Measurements from ENCODE around the gene SFXN2. TPM values are rescaled to one million over a fixed set of nuclear protein-coding genes. Genes with fewer than 3 reads are reported as not detected.
"Not testable (repeated sequence)": the region's sequence is repeated elsewhere in the genome, so short reads cannot be mapped to it uniquely, and the experiment has no call there.

Gene SFXN2
- total RNA-seq, 1 experiment from 2014 or later: 10.2 TPM

GRCh38 chr10:102729029-102730026, 14.9 kb downstream of the SFXN2 start:
- H3K9me2 ChIP-seq (replicated peaks; ENCODE audit: insufficient read depth, low read length): no peaks in the 10 kb centered on the region
- H2AFZ ChIP-seq (ENCODE audit: low read length): no peak overlapping the region
- no peaks in the 10 kb centered on the region for H3K4me1 ChIP-seq (ENCODE audit: low read length)
- H3K36me3 ChIP-seq (ENCODE audit: insufficient read depth, low read length): peaks cover 22% of the 10 kb centered on the region; the same call in 1 of the 2 replicates
- H3K27ac ChIP-seq (ENCODE audit: low read length): no peak overlapping the region
- peak; percentile 54 for DNase-seq
- H3K4me3 ChIP-seq (ENCODE audit: low read length): no peak overlapping the region
- peaks cover 8% of the 10 kb centered on the region for H3K79me2 ChIP-seq (ENCODE audit: low read length)
- H3K9ac ChIP-seq (ENCODE audit: low read length): no peak overlapping the region
- H3K4me2 ChIP-seq (ENCODE audit: low read depth, low read length, poor library complexity, severe bottlenecking): no peak overlapping the region
- no peaks in the 10 kb centered on the region for H3K27me3 ChIP-seq (ENCODE audit: low read length)
- H4K20me1 ChIP-seq (ENCODE audit: insufficient read depth, low read depth, low read length): no peaks in the 10 kb centered on the region
- H3K9me3 ChIP-seq (ENCODE audit: low read length): no peaks in the 10 kb centered on the region

- peaks cover 21% of the 10 kb centered on the region; the same call in 1 of the 2 replicates for H3K36me3 ChIP-seq (ENCODE audit: insufficient read depth, low read length)
- no peaks in the 10 kb centered on the region for H3K9me3 ChIP-seq (ENCODE audit: low read length)
- H3K4me3 ChIP-seq (ENCODE audit: low read length): no peak overlapping the region
- no peaks in the 10 kb centered on the region for H3K4me1 ChIP-seq (ENCODE audit: low read length)
- no peaks in the 10 kb centered on the region for H3K9me2 ChIP-seq (replicated peaks; ENCODE audit: insufficient read depth, low read length)
- no peak overlapping the region for H3K27ac ChIP-seq (ENCODE audit: low read length)
- no peak overlapping the region for H2AFZ ChIP-seq (ENCODE audit: low read length)
- H3K79me2 ChIP-seq (ENCODE audit: low read length): no peaks in the 10 kb centered on the region
- H3K9ac ChIP-seq (ENCODE audit: low read length): no peak overlapping the region
- no peak for DNase-seq
- H4K20me1 ChIP-seq (ENCODE audit: insufficient read depth, low read depth, low read length): no peaks in the 10 kb centered on the region
- H3K27me3 ChIP-seq (ENCODE audit: low read length): no peaks in the 10 kb centered on the region
- H3K4me2 ChIP-seq (ENCODE audit: low read depth, low read length, poor library complexity, severe bottlenecking): no peak overlapping the region
These were observed 16.9 kb downstream of the SFXN2 start for GRCh38 chr10:102731222-102731800.

- Histone ChIP-seq H4K20me1 (ENCODE audit: insufficient read depth, low read depth, low read length) (no peaks in the 10 kb centered on the region), H3K27me3 (ENCODE audit: low read length) (no peaks in the 10 kb centered on the region), H3K9me3 (ENCODE audit: low read length) (no peaks in the 10 kb centered on the region), H3K36me3 (ENCODE audit: insufficient read depth, low read length) (peaks cover 18% of the 10 kb centered on the region; the same call in 1 of the 2 replicates), H3K4me3 (ENCODE audit: low read length) (no peak overlapping the region), H3K9ac (ENCODE audit: low read length) (no peak overlapping the region), H3K27ac (ENCODE audit: low read length) (no peak overlapping the region), H3K79me2 (ENCODE audit: low read length) (no peaks in the 10 kb centered on the region), H2AFZ (ENCODE audit: low read length) (no peak overlapping the region), H3K9me2 (replicated peaks; ENCODE audit: insufficient read depth, low read length) (no peaks in the 10 kb centered on the region), H3K4me1 (ENCODE audit: low read length) (no peaks in the 10 kb centered on the region), H3K4me2 (ENCODE audit: low read depth, low read length, poor library complexity, severe bottlenecking) (no peak overlapping the region)
- no peak for DNase-seq
These were observed 18.2 kb downstream of the SFXN2 start for GRCh38 chr10:102732661-102733060.

GRCh38 chr10:102735065-102735562, 20.7 kb downstream of the SFXN2 start:
- Histone ChIP-seq H4K20me1 (ENCODE audit: insufficient read depth, low read depth, low read length) (no peaks in the 10 kb centered on the region), H3K9ac (ENCODE audit: low read length) (no peak overlapping the region), H3K27me3 (ENCODE audit: low read length) (no peaks in the 10 kb centered on the region), H3K9me2 (replicated peaks; ENCODE audit: insufficient read depth, low read length) (no peaks in the 10 kb centered on the region), H3K4me3 (ENCODE audit: low read length) (no peak overlapping the region), H3K79me2 (ENCODE audit: low read length) (no peaks in the 10 kb centered on the region), H3K9me3 (ENCODE audit: low read length) (no peaks in the 10 kb centered on the region), H3K36me3 (ENCODE audit: insufficient read depth, low read length) (peaks cover 16% of the 10 kb centered on the region; the same call in 1 of the 2 replicates), H2AFZ (ENCODE audit: low read length) (no peak overlapping the region), H3K27ac (ENCODE audit: low read length) (no peak overlapping the region), H3K4me2 (ENCODE audit: low read depth, low read length, poor library complexity, severe bottlenecking) (no peak overlapping the region), H3K4me1 (ENCODE audit: low read length) (no peaks in the 10 kb centered on the region)
- DNase-seq: no peak

- no peak for DNase-seq
- Histone ChIP-seq H3K36me3 (ENCODE audit: insufficient read depth, low read length) (peaks cover 3% of the 10 kb centered on the region; the same call in 1 of the 2 replicates), H3K9ac (ENCODE audit: low read length) (no peak overlapping the region), H3K9me2 (replicated peaks; ENCODE audit: insufficient read depth, low read length) (no peaks in the 10 kb centered on the region), H3K27ac (ENCODE audit: low read length) (no peak overlapping the region), H4K20me1 (ENCODE audit: insufficient read depth, low read depth, low read length) (no peaks in the 10 kb centered on the region), H3K9me3 (ENCODE audit: low read length) (no peaks in the 10 kb centered on the region), H3K4me2 (ENCODE audit: low read depth, low read length, poor library complexity, severe bottlenecking) (no peak overlapping the region), H3K4me1 (ENCODE audit: low read length) (peaks cover 2% of the 10 kb centered on the region; the same call in 1 of the 2 replicates), H3K4me3 (ENCODE audit: low read length) (no peak overlapping the region), H3K79me2 (ENCODE audit: low read length) (no peaks in the 10 kb centered on the region), H3K27me3 (ENCODE audit: low read length) (no peaks in the 10 kb centered on the region), H2AFZ (ENCODE audit: low read length) (no peak overlapping the region)
These were observed 24.3 kb downstream of the SFXN2 start for GRCh38 chr10:102738692-102739121.

- no peak for DNase-seq
- no peak overlapping the region for H3K4me2 ChIP-seq (ENCODE audit: low read depth, low read length, poor library complexity, severe bottlenecking)
- H3K27me3 ChIP-seq (ENCODE audit: low read length): no peaks in the 10 kb centered on the region
- H2AFZ ChIP-seq (ENCODE audit: low read length): no peak overlapping the region
- no peak overlapping the region for H3K4me3 ChIP-seq (ENCODE audit: low read length)
- no peaks in the 10 kb centered on the region for H3K9me3 ChIP-seq (ENCODE audit: low read length)
- peaks cover 8% of the 10 kb centered on the region for H3K4me1 ChIP-seq (ENCODE audit: low read length)
- no peaks in the 10 kb centered on the region for H4K20me1 ChIP-seq (ENCODE audit: insufficient read depth, low read depth, low read length)
- H3K36me3 ChIP-seq (ENCODE audit: insufficient read depth, low read length): peaks cover 3% of the 10 kb centered on the region; the same call in 1 of the 2 replicates
- H3K9ac ChIP-seq (ENCODE audit: low read length): no peak overlapping the region
- no peaks in the 10 kb centered on the region for H3K9me2 ChIP-seq (replicated peaks; ENCODE audit: insufficient read depth, low read length)
- H3K27ac ChIP-seq (ENCODE audit: low read length): no peak overlapping the region
- peaks cover 14% of the 10 kb centered on the region for H3K79me2 ChIP-seq (ENCODE audit: low read length)
These were observed 25.8 kb downstream of the SFXN2 start for GRCh38 chr10:102740229-102740628.

DNA sequence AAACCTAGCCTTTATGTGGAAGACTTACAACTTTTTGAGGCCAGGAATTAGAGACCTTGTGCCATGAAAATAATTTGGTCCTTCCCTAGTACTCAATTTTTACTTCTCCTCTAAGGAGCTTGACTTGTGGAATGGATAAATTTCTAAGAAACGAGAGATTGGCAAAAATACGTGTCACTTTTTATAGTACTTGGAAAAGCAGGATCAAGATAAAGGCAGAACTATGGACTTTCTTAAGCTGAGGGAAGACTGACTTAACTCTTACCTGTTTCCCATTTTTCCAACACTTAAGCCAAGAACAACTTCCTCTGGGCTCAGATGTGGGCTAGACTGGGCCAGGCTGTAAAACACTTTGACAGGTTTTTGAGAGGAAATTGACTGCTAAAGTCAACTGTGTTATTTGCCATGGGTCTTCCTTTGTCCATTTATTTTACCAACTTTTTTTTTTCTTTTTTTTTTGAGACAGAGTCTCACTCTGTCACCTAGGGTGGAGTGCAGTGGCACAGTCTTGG, 27.3 kb downstream of the SFXN2 start:
- H3K4me1 ChIP-seq (ENCODE audit: low read length): peaks cover 15% of the 10 kb centered on the region
- H4K20me1 ChIP-seq (ENCODE audit: insufficient read depth, low read depth, low read length): no peaks in the 10 kb centered on the region
- peaks cover 29% of the 10 kb centered on the region for H3K79me2 ChIP-seq (ENCODE audit: low read length)
- no peak overlapping the region for H2AFZ ChIP-seq (ENCODE audit: low read length)
- H3K36me3 ChIP-seq (ENCODE audit: insufficient read depth, low read length): peaks cover 3% of the 10 kb centered on the region; the same call in 1 of the 2 replicates
- DNase-seq: no peak
- no peak overlapping the region for H3K27ac ChIP-seq (ENCODE audit: low read length)
- H3K9me3 ChIP-seq (ENCODE audit: low read length): no peaks in the 10 kb centered on the region
- H3K9ac ChIP-seq (ENCODE audit: low read length): no peak overlapping the region
- no peaks in the 10 kb centered on the region for H3K9me2 ChIP-seq (replicated peaks; ENCODE audit: insufficient read depth, low read length)
- no peak overlapping the region for H3K4me2 ChIP-seq (ENCODE audit: low read depth, low read length, poor library complexity, severe bottlenecking)
- no peak overlapping the region for H3K4me3 ChIP-seq (ENCODE audit: low read length)
- H3K27me3 ChIP-seq (ENCODE audit: low read length): no peaks in the 10 kb centered on the region

DNA sequence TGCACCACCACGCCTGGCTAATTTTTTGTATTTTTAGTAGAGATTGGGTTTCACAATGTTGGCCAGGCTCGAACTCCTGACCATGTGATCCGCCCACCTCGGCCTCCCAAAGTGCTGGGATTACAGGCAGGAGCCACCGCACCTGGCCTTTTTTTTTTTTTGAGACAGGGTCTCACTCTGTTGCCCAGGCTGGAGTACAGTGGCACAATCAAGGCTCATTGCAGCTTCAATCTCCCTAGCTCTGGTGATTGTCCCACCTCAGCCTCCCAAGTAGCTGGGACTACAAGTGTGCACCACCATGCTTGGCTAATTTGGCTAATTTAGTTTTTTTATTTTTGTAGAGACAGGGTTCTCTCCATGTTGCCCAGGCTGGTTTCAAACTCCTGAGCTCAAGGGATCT, 27.9 kb downstream of the SFXN2 start:
- not testable (repeated sequence) for H3K27me3 ChIP-seq (ENCODE audit: low read length); H4K20me1 ChIP-seq (ENCODE audit: insufficient read depth, low read depth, low read length); H2AFZ ChIP-seq (ENCODE audit: low read length); H3K9me2 ChIP-seq (replicated peaks; ENCODE audit: insufficient read depth, low read length); DNase-seq; H3K9me3 ChIP-seq (ENCODE audit: low read length); H3K4me3 ChIP-seq (ENCODE audit: low read length); H3K36me3 ChIP-seq (ENCODE audit: insufficient read depth, low read length); H3K27ac ChIP-seq (ENCODE audit: low read length); H3K4me2 ChIP-seq (ENCODE audit: low read depth, low read length, poor library complexity, severe bottlenecking); H3K9ac ChIP-seq (ENCODE audit: low read length)
- peaks cover 33% of the 10 kb centered on the region for H3K79me2 ChIP-seq (ENCODE audit: low read length)
- peaks cover 15% of the 10 kb centered on the region for H3K4me1 ChIP-seq (ENCODE audit: low read length)
